Neural cell (in vitro differentiated cells): ENCODE results near the gene SMR3A.

Source experiments
- CTCF ChIP-seq: fragments of 450-650 bp; IDR thresholded peaks from 2 replicates; pipeline ENCODE4 v1.5.1; 2014; ENCODE audit warnings: antibody characterized with exemption, mild to moderate bottlenecking, moderate library complexity; ENCODE audit not compliant: poor library complexity, severe bottlenecking
- EZH2 ChIP-seq: fragments of 200-600, 300-800 bp; shearing (Covaris generic), sonication (generic); IDR thresholded peaks from 2 replicates; pipeline ENCODE4 v1.6.1; 2014; ENCODE audit warnings: antibody characterized with exemption, low read length, borderline replicate concordance, mild to moderate bottlenecking; ENCODE audit not compliant: insufficient read depth, poor library complexity, severe bottlenecking
- MXI1 ChIP-seq: fragments of 450-650 bp; conservative IDR thresholded peaks from 2 replicates; pipeline ENCODE4 v1.6.1; 2014; ENCODE audit warnings: antibody characterized with exemption, mild to moderate bottlenecking; ENCODE audit not compliant: poor library complexity, severe bottlenecking
- POLR2AphosphoS5 ChIP-seq: IDR thresholded peaks from 2 replicates; pipeline ENCODE4 v1.6.1; 2012
- RAD21 ChIP-seq: fragments of 450-650 bp; conservative IDR thresholded peaks from 2 replicates; pipeline ENCODE4 v1.6.1; 2014; ENCODE audit warnings: antibody characterized with exemption, mild to moderate bottlenecking, moderate library complexity
- TAF1 ChIP-seq: IDR thresholded peaks from 2 replicates; pipeline ENCODE4 v1.6.1; 2012; ENCODE audit warnings: low read depth
- TF ChIP-seq, protein P1 (sequence below): IDR thresholded peaks from 2 replicates; pipeline ENCODE4 v1.6.1; 2012; ENCODE audit warnings: borderline replicate concordance

- TF ChIP-seq POLR2AphosphoS5 (no peak), EZH2 (no peak), CTCF (no peak), MXI1 (no peak), TAF1 (no peak), RAD21 (no peak)
- TF ChIP-seq, protein P1, sequence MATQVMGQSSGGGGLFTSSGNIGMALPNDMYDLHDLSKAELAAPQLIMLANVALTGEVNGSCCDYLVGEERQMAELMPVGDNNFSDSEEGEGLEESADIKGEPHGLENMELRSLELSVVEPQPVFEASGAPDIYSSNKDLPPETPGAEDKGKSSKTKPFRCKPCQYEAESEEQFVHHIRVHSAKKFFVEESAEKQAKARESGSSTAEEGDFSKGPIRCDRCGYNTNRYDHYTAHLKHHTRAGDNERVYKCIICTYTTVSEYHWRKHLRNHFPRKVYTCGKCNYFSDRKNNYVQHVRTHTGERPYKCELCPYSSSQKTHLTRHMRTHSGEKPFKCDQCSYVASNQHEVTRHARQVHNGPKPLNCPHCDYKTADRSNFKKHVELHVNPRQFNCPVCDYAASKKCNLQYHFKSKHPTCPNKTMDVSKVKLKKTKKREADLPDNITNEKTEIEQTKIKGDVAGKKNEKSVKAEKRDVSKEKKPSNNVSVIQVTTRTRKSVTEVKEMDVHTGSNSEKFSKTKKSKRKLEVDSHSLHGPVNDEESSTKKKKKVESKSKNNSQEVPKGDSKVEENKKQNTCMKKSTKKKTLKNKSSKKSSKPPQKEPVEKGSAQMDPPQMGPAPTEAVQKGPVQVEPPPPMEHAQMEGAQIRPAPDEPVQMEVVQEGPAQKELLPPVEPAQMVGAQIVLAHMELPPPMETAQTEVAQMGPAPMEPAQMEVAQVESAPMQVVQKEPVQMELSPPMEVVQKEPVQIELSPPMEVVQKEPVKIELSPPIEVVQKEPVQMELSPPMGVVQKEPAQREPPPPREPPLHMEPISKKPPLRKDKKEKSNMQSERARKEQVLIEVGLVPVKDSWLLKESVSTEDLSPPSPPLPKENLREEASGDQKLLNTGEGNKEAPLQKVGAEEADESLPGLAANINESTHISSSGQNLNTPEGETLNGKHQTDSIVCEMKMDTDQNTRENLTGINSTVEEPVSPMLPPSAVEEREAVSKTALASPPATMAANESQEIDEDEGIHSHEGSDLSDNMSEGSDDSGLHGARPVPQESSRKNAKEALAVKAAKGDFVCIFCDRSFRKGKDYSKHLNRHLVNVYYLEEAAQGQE = no peak
These were observed 44.6 kb upstream of the SMR3A start for GRCh38 chr4:70315928-70316327.
